ENCODE measurements around the gene SLC25A23. TPM values are rescaled to one million over a fixed set of nuclear protein-coding genes. Genes with fewer than 3 reads are reported as not detected.
A peak's percentile ranks its signal among the peaks of the same experiment; 100 is the strongest.

Gene SLC25A23
- total and polyA plus RNA-seq, 9 of the 15 experiments (the other 6 are each of a cell fraction or from before 2014, with no cell fraction given): 6.1 to 72.0 (median 26.6) TPM

DNA sequence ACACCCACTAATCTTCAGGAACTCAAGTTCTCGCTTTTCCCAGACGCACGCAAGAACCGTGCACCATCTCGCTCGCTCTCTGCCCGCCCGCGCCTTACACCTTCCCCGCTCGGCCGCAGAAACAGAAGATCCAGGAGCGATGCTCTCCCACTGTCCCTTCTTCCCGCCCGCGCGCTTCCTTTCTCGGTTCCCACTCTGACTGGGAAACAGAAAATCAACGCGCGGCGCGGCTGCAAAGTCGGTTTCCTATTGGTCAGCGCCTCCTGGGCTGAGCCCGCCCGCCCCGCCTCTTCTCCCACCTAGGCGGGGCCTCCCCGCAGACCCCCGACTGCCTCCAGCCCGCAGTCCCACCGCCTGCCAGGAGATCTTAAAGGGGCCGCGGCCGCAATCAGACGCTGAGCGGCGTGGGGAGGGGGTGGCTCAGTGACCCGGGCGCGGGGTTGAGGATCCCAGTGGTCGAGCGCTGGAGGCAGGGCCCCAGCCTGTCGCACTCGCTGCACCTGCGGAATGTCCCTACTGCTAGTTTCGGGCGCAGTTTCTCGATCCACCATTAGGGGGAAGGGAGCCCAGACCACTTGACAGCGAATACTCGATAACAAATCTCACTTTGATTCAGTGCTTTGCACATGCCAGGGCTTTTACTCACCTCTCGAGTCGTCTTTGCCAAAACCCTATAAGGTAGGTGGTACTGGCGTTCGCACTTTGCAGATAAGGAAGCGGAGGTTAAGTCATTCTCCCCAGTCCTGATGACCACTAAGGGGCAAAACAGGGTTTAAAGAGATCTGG, 700 bp upstream of the SLC25A23 start (continued):
- TF ChIP-seq, protein P1, sequence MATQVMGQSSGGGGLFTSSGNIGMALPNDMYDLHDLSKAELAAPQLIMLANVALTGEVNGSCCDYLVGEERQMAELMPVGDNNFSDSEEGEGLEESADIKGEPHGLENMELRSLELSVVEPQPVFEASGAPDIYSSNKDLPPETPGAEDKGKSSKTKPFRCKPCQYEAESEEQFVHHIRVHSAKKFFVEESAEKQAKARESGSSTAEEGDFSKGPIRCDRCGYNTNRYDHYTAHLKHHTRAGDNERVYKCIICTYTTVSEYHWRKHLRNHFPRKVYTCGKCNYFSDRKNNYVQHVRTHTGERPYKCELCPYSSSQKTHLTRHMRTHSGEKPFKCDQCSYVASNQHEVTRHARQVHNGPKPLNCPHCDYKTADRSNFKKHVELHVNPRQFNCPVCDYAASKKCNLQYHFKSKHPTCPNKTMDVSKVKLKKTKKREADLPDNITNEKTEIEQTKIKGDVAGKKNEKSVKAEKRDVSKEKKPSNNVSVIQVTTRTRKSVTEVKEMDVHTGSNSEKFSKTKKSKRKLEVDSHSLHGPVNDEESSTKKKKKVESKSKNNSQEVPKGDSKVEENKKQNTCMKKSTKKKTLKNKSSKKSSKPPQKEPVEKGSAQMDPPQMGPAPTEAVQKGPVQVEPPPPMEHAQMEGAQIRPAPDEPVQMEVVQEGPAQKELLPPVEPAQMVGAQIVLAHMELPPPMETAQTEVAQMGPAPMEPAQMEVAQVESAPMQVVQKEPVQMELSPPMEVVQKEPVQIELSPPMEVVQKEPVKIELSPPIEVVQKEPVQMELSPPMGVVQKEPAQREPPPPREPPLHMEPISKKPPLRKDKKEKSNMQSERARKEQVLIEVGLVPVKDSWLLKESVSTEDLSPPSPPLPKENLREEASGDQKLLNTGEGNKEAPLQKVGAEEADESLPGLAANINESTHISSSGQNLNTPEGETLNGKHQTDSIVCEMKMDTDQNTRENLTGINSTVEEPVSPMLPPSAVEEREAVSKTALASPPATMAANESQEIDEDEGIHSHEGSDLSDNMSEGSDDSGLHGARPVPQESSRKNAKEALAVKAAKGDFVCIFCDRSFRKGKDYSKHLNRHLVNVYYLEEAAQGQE (IDR thresholded peaks at IDR 0.05; ENCODE audit: borderline replicate concordance): peak; percentile 14; the same call in 1 of the 2 replicates
- TF ChIP-seq, protein P1 (CRISPR knock-in tag; IDR thresholded peaks at IDR 0.05; ENCODE audit: low read depth): no peak
- peak; percentile 88 to 90 for TF ChIP-seq KDM1A (IDR thresholded peaks at IDR 0.05)
- TF ChIP-seq FOXP4 (CRISPR knock-in tag; IDR thresholded peaks at IDR 0.05; ENCODE audit: borderline replicate concordance): no peak
- TF ChIP-seq, protein P2, sequence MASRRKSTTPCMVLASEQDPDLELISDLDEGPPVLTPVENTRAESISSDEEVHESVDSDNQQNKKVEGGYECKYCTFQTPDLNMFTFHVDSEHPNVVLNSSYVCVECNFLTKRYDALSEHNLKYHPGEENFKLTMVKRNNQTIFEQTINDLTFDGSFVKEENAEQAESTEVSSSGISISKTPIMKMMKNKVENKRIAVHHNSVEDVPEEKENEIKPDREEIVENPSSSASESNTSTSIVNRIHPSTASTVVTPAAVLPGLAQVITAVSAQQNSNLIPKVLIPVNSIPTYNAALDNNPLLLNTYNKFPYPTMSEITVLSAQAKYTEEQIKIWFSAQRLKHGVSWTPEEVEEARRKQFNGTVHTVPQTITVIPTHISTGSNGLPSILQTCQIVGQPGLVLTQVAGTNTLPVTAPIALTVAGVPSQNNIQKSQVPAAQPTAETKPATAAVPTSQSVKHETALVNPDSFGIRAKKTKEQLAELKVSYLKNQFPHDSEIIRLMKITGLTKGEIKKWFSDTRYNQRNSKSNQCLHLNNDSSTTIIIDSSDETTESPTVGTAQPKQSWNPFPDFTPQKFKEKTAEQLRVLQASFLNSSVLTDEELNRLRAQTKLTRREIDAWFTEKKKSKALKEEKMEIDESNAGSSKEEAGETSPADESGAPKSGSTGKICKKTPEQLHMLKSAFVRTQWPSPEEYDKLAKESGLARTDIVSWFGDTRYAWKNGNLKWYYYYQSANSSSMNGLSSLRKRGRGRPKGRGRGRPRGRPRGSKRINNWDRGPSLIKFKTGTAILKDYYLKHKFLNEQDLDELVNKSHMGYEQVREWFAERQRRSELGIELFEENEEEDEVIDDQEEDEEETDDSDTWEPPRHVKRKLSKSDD (conservative IDR thresholded peaks at IDR 0.05; ENCODE audit: low read length): no peak
- no peak for TF ChIP-seq ZNF507 (tag; conservative IDR thresholded peaks at IDR 0.05)
- peak; percentile 56; the same call in 1 of the 2 replicates for TF ChIP-seq PHF8 (IDR thresholded peaks at IDR 0.05; ENCODE audit: borderline replicate concordance, low read length)
- no peak for TF ChIP-seq SAP30 (IDR thresholded peaks at IDR 0.05; ENCODE audit: borderline replicate concordance, insufficient read depth, low read depth, low read length, poor library complexity, severe bottlenecking)
- TF ChIP-seq, protein P3, sequence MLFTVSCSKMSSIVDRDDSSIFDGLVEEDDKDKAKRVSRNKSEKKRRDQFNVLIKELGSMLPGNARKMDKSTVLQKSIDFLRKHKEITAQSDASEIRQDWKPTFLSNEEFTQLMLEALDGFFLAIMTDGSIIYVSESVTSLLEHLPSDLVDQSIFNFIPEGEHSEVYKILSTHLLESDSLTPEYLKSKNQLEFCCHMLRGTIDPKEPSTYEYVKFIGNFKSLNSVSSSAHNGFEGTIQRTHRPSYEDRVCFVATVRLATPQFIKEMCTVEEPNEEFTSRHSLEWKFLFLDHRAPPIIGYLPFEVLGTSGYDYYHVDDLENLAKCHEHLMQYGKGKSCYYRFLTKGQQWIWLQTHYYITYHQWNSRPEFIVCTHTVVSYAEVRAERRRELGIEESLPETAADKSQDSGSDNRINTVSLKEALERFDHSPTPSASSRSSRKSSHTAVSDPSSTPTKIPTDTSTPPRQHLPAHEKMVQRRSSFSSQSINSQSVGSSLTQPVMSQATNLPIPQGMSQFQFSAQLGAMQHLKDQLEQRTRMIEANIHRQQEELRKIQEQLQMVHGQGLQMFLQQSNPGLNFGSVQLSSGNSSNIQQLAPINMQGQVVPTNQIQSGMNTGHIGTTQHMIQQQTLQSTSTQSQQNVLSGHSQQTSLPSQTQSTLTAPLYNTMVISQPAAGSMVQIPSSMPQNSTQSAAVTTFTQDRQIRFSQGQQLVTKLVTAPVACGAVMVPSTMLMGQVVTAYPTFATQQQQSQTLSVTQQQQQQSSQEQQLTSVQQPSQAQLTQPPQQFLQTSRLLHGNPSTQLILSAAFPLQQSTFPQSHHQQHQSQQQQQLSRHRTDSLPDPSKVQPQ (CRISPR knock-in tag; IDR thresholded peaks at IDR 0.05; ENCODE audit: borderline replicate concordance): no peak
- TF ChIP-seq SRSF3 (IDR thresholded peaks at IDR 0.05; ENCODE audit: insufficient read depth, low read length): no peak

Data from K562 (cell line).